A549 treated with AZD9567 at 1 μM for 4 hours (cell line): Measurements from ENCODE around the gene PRDM1. TPM values are rescaled to one million over a fixed set of nuclear protein-coding genes. Genes with fewer than 3 reads are reported as not detected.

Experiments
- total RNA-seq: library from RNA; stranded (reverse); fragments of 200-300 nt; extraction: Qiagen RNA extraction; gene quantifications from 5 replicates; pipeline ENCODE4 v1.2.3, GENCODE V29; 2022; ENCODE audit not compliant: insufficient read depth

PRDM1 gene
- 3.9 to 8.6 TPM (median 5.4 TPM) in 5 replicates for total RNA-seq

DNA sequence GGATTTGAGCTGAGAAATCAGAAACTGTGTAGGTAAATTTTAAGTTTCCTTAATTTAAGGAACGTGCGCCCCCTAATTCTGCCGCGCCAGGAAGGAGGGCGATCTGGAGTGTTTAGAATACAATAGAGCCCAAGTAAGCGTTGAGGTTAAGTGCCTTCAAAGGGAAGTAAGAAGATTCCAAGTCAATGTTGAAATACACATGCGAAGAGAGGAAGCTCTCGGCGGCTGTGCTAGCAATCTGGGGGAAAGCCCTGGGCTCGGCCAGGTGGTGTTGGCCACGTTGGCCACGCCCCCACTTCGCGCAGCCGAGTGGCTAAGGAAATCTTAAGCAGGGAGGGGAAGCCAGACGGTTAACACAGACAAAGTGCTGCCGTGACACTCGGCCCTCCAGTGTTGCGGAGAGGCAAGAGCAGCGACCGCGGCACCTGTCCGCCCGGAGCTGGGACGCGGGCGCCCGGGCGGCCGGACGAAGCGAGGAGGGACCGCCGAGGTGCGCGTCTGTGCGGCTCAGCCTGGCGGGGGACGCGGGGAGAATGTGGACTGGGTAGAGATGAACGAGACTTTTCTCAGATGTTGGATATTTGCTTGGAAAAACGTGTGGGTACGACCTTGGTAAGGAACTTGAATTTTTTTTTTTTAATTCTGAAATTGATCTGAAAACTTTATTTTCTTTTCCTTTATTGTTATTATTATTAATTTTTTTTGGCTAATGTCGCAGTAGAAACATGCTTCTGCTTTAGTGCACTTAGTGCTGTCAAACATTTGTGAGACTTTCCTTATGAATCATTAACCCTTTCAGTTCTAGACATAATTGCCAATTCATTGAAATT is at the start of gene PRDM1:
Gene PRDM1, plus strand, starts transcription at position 353 of the 830 bp plus-strand sequence. Its CDS starts 218 bp downstream, at position 571.

Other genes starting within 250 kb of the PRDM1 start
- gene ATG5, start 239.4 kb downstream of the PRDM1 start, total RNA-seq = 22.8 to 29.2 TPM (median 25.3 TPM) in 5 replicates